ENCODE measurements around the gene SPC25.
"Not testable (repeated sequence)": the region's sequence is repeated elsewhere in the genome, so short reads cannot be mapped to it uniquely, and the experiment has no call there.

The SPC25 gene

DNA sequence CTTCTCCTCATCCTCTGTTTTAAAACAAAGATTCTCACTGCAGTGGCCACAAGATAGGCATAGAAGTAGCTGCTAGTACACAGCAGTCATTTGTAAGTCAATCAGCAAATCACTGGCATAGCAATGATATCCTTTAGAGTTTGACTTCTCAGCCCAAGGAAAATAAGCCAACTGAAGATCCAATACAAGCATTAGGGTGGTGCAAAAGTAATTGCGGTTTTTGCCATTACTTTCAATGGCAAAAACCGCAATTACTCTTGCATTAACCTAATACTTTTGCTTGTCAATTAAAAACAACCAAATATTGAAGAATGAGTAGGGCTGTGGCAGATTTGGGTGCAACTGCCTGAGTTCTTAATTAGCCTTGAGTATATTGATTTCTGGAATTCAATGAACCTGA, 13.7 kb upstream of the SPC25 start:
- DNase-seq (ENCODE audit: low spot score), result no peak

GRCh38 chr2:168901003-168901402, 10.8 kb upstream of the SPC25 start, which contains the start of gene G6PC2:
G6PC2 (plus strand) TSS chr2:168901291; CDS start chr2:168901332, 41 bp downstream.
- no peak for DNase-seq (ENCODE audit: low spot score)

DNA sequence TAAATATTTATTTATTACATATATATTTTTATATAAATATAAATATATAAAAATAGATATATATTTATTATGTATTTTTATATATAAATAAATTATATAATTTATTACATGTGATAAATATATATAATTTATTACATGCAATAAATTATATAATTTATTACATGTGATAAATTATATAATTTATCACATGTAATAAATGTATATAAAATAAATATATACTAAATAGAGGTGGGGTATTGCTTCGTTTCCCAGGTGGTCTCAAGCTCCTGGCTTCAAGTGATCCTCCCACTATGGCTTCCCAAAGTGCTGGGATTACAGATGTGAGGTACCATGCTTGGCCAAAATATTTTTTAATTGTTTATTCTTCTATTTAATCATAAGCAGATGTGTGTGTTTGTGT, 7.2 kb upstream of the SPC25 start:
- no peak for DNase-seq (ENCODE audit: low spot score)

DNA sequence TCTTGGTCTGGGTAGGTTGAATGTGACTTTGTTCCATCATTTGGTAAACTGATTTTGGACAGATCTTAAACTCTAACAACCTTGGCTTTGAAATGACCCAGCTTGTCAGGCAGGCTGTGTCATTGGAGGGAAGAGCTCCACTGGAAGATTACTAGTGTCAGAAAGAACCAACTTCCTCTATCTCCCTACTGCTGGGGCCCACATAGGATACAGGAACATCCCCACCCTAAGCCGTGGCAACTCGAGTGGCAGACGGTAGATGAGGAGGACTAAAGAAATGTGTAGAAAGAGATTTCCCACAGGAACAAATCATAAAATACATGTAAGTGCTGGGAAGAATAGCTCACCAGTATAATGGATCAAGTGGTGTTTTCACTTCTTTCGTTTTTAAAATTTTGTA, 6.6 kb upstream of the SPC25 start:
- no peak for DNase-seq (ENCODE audit: low spot score)

GRCh38 chr2:168895771-168896170, 5.5 kb upstream of the SPC25 start:
- DNase-seq (ENCODE audit: low spot score), result no peak

DNA sequence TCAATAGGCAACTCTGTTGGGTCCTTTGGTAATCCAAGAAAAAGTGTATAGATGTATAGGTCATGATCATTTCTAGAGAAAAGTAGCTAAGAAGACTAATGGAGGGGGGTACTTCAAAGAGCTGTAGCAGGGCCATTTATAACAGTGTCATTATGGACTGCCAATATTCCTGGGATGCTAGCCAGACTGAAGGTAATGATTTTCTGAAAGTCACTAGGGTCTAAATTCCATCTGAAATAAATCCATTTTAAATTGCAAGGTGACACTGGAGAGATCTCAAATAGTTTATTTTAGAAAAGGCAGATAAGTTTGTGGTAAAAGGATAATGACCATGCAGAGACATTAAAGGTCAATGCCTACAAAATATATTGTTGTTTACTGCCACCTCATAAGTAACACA, 4.5 kb upstream of the SPC25 start:
- DNase-seq (ENCODE audit: low spot score), result no peak

- no peak for DNase-seq (ENCODE audit: low spot score)
Observed at GRCh38 chr2:168894101-168894500, 3.9 kb upstream of the SPC25 start.

- DNase-seq (ENCODE audit: low spot score), result no peak
Observed at GRCh38 chr2:168892327-168892726, 2.1 kb upstream of the SPC25 start.

DNA sequence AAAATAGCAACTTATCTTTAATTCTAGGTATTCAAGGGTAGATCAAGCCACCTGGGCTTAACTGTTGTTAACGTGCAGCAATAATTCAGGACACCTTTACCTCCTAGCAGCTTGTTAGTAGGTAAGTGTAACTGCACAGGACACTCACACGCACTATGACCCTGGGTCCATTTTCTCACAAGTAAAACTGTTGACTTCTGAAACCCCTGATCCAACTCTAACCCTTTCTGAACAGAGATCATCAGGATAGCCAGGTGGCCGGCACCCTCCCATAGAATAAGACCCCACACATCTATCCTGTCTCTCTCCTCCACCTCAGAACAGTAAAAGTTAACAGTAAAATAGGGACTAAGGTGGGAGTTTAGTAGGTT, 610 bp downstream of the SPC25 start:
- no peak for DNase-seq (ENCODE audit: low spot score)

GRCh38 chr2:168884975-168885374, 5.3 kb downstream of the SPC25 start:
- no peak for DNase-seq (ENCODE audit: low spot score)

DNA sequence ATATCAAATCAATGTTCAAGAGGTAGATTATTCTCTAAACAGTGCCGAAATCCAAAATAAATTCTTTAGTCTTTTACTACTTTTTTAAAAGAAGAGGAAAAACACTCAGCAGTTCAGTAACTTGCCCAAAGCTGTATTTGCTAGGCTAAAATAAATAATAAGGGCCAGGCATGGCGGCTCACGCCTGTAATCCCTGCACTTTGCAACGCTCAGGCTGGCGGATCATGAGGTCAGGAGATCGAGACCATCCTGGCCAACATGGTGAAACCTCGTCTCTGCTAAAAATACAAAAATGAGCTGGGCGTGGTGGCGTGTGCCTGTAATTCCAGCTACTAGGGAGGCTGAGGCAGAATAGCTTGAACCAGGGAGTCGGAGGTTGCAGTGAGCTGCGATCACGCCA, 8.1 kb downstream of the SPC25 start:
- DNase-seq (ENCODE audit: low spot score), result not testable (repeated sequence)

- DNase-seq (ENCODE audit: low spot score), result no peak
Observed at GRCh38 chr2:168874368-168875054, 15.7 kb downstream of the SPC25 start.

DNA sequence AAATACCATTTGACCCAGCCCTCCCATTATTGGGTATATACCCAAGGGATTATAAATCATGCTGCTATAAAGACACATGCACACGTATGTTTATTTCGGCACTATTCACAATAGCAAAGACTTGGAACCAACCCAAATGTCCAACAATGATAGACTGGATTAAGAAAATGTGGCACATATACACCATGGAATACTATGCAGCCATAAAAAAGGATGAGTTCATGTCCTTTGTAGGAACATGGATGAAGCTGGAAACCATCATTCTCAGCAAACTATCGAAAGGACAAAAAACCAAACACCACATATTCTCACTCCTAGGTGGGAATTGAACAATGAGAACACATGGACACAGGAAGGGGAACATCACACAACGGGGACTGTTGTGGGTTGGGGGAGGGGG, 19.4 kb downstream of the SPC25 start:
- not testable (repeated sequence) for DNase-seq (ENCODE audit: low spot score)

GRCh38 chr2:168870369-168870768, 19.9 kb downstream of the SPC25 start:
- DNase-seq (ENCODE audit: low spot score), result not testable (repeated sequence)

DNA sequence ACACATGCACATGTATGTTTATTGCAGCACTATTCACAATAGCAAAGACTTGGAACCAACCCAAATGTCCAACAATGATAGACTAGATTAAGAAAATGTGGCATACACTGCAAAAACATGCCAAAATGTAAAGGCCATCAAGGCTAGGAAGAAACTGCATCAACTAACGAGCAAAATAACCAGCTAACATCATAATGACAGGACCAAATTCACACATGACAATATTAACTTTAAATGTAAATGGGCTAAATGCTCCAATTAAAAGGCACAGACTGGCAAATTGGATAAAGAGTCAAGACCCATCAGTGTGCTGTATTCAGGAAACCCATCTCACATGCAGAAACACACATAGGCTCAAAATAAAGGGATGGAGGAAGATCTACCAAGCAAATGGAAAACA, 23.1 kb downstream of the SPC25 start:
- not testable (repeated sequence) for DNase-seq (ENCODE audit: low spot score)

DNA sequence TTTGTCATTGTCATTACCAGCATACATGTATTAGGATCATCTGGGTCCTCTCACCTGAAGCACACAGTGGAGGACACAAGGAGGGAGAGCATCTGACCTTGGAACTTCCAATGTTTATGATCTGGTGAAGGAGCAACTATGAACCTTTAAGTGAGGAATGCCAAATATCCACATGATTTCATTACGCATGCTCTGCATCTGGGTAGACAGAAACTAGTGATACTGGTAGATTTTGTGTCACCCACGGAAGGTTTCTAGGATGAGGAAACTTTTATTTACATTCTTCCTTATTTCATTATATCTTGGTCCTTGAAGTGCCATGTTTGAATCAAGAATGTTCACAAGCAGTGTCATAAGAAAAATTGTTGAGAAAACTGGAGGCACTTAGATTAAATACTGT, 32.1 kb downstream of the SPC25 start:
- no peak for DNase-seq (ENCODE audit: low spot score)

DNA sequence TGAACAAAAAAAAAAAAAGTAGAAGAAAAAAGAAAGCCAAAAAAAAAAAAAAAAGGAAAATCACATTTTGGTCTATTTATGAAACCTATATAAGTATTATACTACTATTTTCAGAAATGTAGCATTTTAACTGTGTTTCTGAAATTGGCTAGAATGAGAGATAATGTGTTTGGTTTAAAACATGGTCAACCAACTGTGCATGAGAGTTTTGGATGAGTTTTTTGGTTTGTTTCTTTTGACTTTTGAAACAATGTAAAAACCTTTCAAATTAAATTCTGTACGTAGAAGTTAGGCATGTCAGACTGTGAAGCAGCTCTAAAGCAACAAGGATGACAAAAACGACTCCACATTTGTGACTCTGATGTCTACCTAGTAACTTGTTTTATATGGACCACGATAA, 34.6 kb downstream of the SPC25 start:
- no peak for DNase-seq (ENCODE audit: low spot score)

- DNase-seq (ENCODE audit: low spot score), result no peak
Observed at GRCh38 chr2:168854651-168855050, 35.6 kb downstream of the SPC25 start.

DNA sequence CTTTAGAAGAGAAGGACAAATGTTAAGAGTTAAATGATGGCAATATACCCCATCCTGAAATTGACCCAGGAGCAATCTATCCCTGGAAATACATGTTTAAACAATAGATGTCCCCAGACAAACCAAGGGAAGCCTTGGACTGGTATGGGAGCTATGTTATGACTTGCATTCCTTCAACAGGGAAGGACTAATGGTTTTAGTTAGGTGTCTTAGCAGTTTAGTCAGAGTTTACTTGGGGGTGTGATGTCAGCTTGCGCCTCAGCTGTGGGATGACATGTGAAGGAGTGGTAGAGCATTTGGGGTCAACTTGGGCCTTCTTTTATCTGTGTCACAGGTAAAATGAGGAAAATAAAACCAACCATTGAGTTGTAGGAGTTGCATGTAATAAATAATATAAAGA, 36.8 kb downstream of the SPC25 start:
- DNase-seq (ENCODE audit: low spot score), result no peak

DNA sequence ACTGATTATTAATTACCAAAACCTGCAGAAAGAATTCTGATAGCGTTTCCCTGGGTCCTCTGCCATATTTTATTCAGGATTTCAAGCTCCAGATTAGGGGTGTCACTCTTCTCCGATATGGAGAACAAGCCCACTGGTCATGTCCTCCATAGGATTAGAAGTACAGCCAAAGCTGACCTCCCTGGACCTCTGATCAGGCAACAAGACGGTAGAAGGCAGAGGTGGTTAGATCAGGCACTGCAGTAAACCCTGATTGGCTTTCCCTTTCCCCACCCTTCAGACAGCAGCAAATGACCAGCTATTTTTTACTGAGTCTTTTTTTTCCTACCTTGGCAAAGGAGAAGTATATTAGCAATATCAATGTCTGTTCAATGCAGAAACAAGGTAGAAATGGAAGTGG, 37.7 kb downstream of the SPC25 start:
- DNase-seq (ENCODE audit: low spot score), result no peak

DNA sequence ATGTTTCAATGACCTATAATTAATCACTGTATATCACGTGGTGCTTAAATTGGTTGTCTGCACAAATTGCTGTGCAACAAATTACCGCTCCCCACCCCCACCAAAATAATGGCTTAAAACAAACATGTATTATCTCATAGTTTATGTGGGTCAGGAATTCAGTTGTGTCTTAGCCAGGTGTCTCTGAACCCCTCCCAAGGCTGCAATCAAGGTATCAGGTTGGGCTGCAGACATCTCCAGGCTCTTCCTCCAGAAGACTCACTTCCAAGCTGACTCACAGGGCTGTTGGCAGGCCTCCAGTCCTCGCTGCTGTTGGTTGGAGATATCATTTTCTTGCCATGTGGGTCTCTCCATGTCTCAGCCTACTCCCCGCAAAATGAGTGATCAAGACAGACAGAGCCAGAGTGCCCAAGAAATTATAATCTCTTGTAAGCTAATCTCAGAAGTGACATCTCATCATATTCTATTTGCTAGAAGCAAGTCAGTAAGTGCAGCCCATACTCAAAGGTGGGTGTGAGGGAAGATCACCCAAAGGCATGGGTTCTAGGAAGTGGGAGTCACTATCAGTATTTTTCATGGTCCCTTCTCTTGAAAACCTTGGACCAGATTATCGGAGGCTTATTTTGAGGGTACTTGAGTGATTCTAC, 38.4 kb downstream of the SPC25 start:
- DNase-seq (ENCODE audit: low spot score), result peak; percentile 53

GRCh38 chr2:168850846-168851245, 39.4 kb downstream of the SPC25 start:
- no peak for DNase-seq (ENCODE audit: low spot score)

- peak; percentile 33 for DNase-seq (ENCODE audit: low spot score)
Observed at GRCh38 chr2:168849610-168850009, 40.6 kb downstream of the SPC25 start.

DNA sequence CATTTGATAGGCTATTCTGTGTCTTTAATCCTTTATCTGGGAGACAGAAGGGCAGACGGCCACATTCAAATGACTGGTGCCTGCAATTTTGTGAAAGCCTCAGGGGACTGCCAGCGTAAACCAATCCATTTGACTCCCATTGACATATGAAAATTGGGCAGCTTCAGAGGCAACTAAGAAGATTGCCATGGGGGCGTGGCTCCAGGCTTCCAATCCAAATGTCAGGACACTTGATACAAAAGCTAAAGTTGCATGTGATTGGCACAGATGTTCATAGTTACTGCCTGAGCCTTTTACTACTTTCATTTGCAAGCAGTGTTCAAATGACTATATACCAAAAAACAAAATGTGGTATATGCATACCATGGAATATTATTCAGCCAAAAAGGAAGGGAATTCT, 42.0 kb downstream of the SPC25 start:
- DNase-seq (ENCODE audit: low spot score), result no peak

All from AG20443 (cell line).